ENCODE results near the gene IGSF3.

Gene IGSF3

GRCh38 chr1:116579259-116579875, 88.2 kb downstream of the IGSF3 start:
- Histone ChIP-seq H3K36me3 (ENCODE audit: insufficient read depth, low read length) (no peaks in the 10 kb centered on the region), H4K20me1 (ENCODE audit: insufficient read depth, low read length) (no peaks in the 10 kb centered on the region), H3K9me3 (ENCODE audit: insufficient read depth, low read length, severe bottlenecking) (no peaks in the 10 kb centered on the region), H3K79me2 (ENCODE audit: insufficient read depth, low read length) (no peaks in the 10 kb centered on the region), H3K27ac (ENCODE audit: low read length) (no peak overlapping the region), H3K4me2 (ENCODE audit: insufficient read depth, low read length) (no peak overlapping the region), H3K27me3 (ENCODE audit: insufficient read depth, low read length, poor library complexity) (no peaks in the 10 kb centered on the region), H3K4me1 (ENCODE audit: insufficient read depth, low read length) (peaks cover 26% of the 10 kb centered on the region), H2AFZ (ENCODE audit: low read depth, low read length) (no peak overlapping the region), H3K9ac (ENCODE audit: low read depth, low read length) (no peak overlapping the region), H3K4me3 (ENCODE audit: low read depth in 1 of 2, low read length in 2 of 2) (no peak overlapping the region)
- ATAC-seq (ENCODE audit: insufficient read depth, low read depth): no peak
- no peak for DNase-seq
- no peak for TF ChIP-seq CTCF (IDR thresholded peaks at IDR 0.05; ENCODE audit: borderline replicate concordance, extremely low read depth, low read length, poor library complexity, severe bottlenecking)

GRCh38 chr1:116578581-116578980, 89.0 kb downstream of the IGSF3 start:
- DNase-seq: no peak
- Histone ChIP-seq H4K20me1 (ENCODE audit: insufficient read depth, low read length) (no peaks in the 10 kb centered on the region), H3K4me1 (ENCODE audit: insufficient read depth, low read length) (peaks cover 26% of the 10 kb centered on the region), H3K36me3 (ENCODE audit: insufficient read depth, low read length) (no peaks in the 10 kb centered on the region), H3K9me3 (ENCODE audit: insufficient read depth, low read length, severe bottlenecking) (no peaks in the 10 kb centered on the region), H2AFZ (ENCODE audit: low read depth, low read length) (no peak overlapping the region), H3K27me3 (ENCODE audit: insufficient read depth, low read length, poor library complexity) (no peaks in the 10 kb centered on the region), H3K79me2 (ENCODE audit: insufficient read depth, low read length) (no peaks in the 10 kb centered on the region), H3K4me3 (ENCODE audit: low read depth in 1 of 2, low read length in 2 of 2) (no peak overlapping the region), H3K9ac (ENCODE audit: low read depth, low read length) (no peak overlapping the region), H3K4me2 (ENCODE audit: insufficient read depth, low read length) (no peak overlapping the region), H3K27ac (ENCODE audit: low read length) (no peak overlapping the region)
- no peak for TF ChIP-seq EZH2 (IDR thresholded peaks at IDR 0.05; ENCODE audit: borderline replicate concordance, low read depth, low read length, severe bottlenecking)
- TF ChIP-seq CTCF (IDR thresholded peaks at IDR 0.05; ENCODE audit: borderline replicate concordance, extremely low read depth, low read length, poor library complexity, severe bottlenecking): no peak
- ATAC-seq (ENCODE audit: insufficient read depth, low read depth): no peak

GRCh38 chr1:116577759-116578314, 89.7 kb downstream of the IGSF3 start:
- peaks cover 26% of the 10 kb centered on the region for H3K4me1 ChIP-seq (ENCODE audit: insufficient read depth, low read length)
- no peak for DNase-seq
- H3K4me2 ChIP-seq (ENCODE audit: insufficient read depth, low read length): no peak overlapping the region
- no peak overlapping the region for H3K27ac ChIP-seq (ENCODE audit: low read length)
- no peak overlapping the region for H3K9ac ChIP-seq (ENCODE audit: low read depth, low read length)
- no peaks in the 10 kb centered on the region for H4K20me1 ChIP-seq (ENCODE audit: insufficient read depth, low read length)
- no peaks in the 10 kb centered on the region for H3K36me3 ChIP-seq (ENCODE audit: insufficient read depth, low read length)
- H3K4me3 ChIP-seq (ENCODE audit: low read depth in 1 of 2, low read length in 2 of 2): no peak overlapping the region
- ATAC-seq (ENCODE audit: insufficient read depth, low read depth): no peak
- H2AFZ ChIP-seq (ENCODE audit: low read depth, low read length): no peak overlapping the region
- no peak for TF ChIP-seq CTCF (IDR thresholded peaks at IDR 0.05; ENCODE audit: borderline replicate concordance, extremely low read depth, low read length, poor library complexity, severe bottlenecking)
- TF ChIP-seq EZH2 (IDR thresholded peaks at IDR 0.05; ENCODE audit: borderline replicate concordance, low read depth, low read length, severe bottlenecking): no peak
- H3K27me3 ChIP-seq (ENCODE audit: insufficient read depth, low read length, poor library complexity): no peaks in the 10 kb centered on the region
- no peaks in the 10 kb centered on the region for H3K9me3 ChIP-seq (ENCODE audit: insufficient read depth, low read length, severe bottlenecking)
- no peaks in the 10 kb centered on the region for H3K79me2 ChIP-seq (ENCODE audit: insufficient read depth, low read length)
